ENCODE data around the gene SLC9A8.

DNA sequence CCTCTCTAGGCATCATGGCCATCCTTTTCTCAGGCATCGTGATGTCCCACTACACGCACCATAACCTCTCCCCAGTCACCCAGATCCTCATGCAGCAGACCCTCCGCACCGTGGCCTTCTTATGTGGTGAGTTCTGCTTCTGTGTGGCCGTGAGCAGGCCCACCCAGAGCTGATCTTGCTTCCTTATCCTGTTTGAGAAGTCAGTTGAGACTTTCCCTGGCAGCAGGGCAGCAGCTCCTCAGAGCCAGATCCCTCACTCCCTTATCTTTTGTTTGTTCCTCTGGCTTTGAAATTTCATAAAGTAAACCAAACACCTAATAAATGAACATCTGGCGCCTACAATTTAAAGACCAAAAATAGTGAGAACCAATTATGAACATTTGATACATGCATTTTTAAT, 62.1 kb downstream of the SLC9A8 start:
- TF ChIP-seq ETV5 (CRISPR knock-in tag; IDR thresholded peaks at IDR 0.05; ENCODE audit: low read depth) = no peak
- TF ChIP-seq ZNF644 (tag; IDR thresholded peaks at IDR 0.05; ENCODE audit: low read depth) = no peak
- no peak for TF ChIP-seq JUNB (CRISPR knock-in tag; conservative IDR thresholded peaks at IDR 0.05)
- TF ChIP-seq, protein P1, sequence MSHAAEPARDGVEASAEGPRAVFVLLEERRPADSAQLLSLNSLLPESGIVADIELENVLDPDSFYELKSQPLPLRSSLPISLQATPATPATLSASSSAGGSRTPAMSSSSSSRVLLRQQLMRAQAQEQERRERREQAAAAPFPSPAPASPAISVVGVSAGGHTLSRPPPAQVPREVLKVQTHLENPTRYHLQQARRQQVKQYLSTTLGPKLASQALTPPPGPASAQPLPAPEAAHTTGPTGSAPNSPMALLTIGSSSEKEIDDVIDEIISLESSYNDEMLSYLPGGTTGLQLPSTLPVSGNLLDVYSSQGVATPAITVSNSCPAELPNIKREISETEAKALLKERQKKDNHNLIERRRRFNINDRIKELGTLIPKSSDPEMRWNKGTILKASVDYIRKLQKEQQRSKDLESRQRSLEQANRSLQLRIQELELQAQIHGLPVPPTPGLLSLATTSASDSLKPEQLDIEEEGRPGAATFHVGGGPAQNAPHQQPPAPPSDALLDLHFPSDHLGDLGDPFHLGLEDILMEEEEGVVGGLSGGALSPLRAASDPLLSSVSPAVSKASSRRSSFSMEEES (CRISPR knock-in tag; IDR thresholded peaks at IDR 0.05) = no peak
- TF ChIP-seq, protein P2, sequence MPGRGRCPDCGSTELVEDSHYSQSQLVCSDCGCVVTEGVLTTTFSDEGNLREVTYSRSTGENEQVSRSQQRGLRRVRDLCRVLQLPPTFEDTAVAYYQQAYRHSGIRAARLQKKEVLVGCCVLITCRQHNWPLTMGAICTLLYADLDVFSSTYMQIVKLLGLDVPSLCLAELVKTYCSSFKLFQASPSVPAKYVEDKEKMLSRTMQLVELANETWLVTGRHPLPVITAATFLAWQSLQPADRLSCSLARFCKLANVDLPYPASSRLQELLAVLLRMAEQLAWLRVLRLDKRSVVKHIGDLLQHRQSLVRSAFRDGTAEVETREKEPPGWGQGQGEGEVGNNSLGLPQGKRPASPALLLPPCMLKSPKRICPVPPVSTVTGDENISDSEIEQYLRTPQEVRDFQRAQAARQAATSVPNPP (IDR thresholded peaks at IDR 0.05; ENCODE audit: borderline replicate concordance, insufficient read depth, insufficient read length) = no peak
- no peak for TF ChIP-seq ARNT (IDR thresholded peaks at IDR 0.05)
- no peak for TF ChIP-seq TAF1 (IDR thresholded peaks at IDR 0.05; ENCODE audit: control insufficient read depth, extremely low read depth, insufficient read depth, low read length, severe bottlenecking)
- no peak for TF ChIP-seq ZFP36 (IDR thresholded peaks at IDR 0.05; ENCODE audit: low read depth, low read length, partially characterized antibody)
- TF ChIP-seq, protein P3, sequence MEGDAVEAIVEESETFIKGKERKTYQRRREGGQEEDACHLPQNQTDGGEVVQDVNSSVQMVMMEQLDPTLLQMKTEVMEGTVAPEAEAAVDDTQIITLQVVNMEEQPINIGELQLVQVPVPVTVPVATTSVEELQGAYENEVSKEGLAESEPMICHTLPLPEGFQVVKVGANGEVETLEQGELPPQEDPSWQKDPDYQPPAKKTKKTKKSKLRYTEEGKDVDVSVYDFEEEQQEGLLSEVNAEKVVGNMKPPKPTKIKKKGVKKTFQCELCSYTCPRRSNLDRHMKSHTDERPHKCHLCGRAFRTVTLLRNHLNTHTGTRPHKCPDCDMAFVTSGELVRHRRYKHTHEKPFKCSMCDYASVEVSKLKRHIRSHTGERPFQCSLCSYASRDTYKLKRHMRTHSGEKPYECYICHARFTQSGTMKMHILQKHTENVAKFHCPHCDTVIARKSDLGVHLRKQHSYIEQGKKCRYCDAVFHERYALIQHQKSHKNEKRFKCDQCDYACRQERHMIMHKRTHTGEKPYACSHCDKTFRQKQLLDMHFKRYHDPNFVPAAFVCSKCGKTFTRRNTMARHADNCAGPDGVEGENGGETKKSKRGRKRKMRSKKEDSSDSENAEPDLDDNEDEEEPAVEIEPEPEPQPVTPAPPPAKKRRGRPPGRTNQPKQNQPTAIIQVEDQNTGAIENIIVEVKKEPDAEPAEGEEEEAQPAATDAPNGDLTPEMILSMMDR (IDR thresholded peaks at IDR 0.05 in 2 of 3, conservative IDR thresholded peaks at IDR 0.05 in 1 of 3; ENCODE audit: insufficient read depth in 2 of 3, low read depth in 1 of 3, low read length in 3 of 3) = no peak
- no peak for TF ChIP-seq PML (IDR thresholded peaks at IDR 0.05; ENCODE audit: low read length)
- TF ChIP-seq ZSCAN29 (IDR thresholded peaks at IDR 0.05) = no peak
- no peak for TF ChIP-seq FOXP1 (CRISPR knock-in tag; IDR thresholded peaks at IDR 0.05)

Data from K562 (cell line).